ENCODE data around the gene ALMS1. TPM values are rescaled to one million over a fixed set of nuclear protein-coding genes. Genes with fewer than 3 reads are reported as not detected.

ALMS1 gene
- total RNA-seq, 1 donor from 2014 or later = 22.1 TPM

DNA sequence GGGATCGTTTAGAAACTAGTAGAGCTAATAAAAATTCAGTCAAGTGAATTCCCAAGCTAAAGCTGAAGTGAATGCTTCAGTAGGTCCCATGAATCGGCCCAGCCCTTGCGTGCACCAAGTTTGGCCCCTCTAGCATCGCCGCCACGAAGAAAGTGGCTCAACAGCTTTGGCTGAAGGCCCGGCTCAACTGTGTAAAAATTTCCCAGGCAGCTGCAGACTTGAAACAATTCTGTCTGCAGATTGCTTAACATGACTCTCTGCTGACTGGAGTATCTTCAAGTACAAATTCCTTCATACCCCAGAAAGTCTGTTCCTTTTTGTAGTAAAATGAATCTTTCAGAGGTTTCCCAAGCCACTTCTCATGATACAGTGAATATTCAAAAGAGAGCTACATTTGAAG lies 32.7 kb downstream of the ALMS1 start:
- TF ChIP-seq, protein P1, sequence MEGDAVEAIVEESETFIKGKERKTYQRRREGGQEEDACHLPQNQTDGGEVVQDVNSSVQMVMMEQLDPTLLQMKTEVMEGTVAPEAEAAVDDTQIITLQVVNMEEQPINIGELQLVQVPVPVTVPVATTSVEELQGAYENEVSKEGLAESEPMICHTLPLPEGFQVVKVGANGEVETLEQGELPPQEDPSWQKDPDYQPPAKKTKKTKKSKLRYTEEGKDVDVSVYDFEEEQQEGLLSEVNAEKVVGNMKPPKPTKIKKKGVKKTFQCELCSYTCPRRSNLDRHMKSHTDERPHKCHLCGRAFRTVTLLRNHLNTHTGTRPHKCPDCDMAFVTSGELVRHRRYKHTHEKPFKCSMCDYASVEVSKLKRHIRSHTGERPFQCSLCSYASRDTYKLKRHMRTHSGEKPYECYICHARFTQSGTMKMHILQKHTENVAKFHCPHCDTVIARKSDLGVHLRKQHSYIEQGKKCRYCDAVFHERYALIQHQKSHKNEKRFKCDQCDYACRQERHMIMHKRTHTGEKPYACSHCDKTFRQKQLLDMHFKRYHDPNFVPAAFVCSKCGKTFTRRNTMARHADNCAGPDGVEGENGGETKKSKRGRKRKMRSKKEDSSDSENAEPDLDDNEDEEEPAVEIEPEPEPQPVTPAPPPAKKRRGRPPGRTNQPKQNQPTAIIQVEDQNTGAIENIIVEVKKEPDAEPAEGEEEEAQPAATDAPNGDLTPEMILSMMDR (IDR thresholded peaks at IDR 0.05) = no peak
- Histone ChIP-seq H3K27ac (no peak overlapping the region), H3K4me3 (no peak overlapping the region), H3K4me1 (no peaks in the 10 kb centered on the region), H3K36me3 (no peaks in the 10 kb centered on the region), H3K9me3 (no peaks in the 10 kb centered on the region), H3K27me3 (no peaks in the 10 kb centered on the region)
- intact Hi-C loops (cut with DNase I) = no loop called here
- ATAC-seq (peak; percentile 89), DNase-seq (peak; percentile 84)

DNA sequence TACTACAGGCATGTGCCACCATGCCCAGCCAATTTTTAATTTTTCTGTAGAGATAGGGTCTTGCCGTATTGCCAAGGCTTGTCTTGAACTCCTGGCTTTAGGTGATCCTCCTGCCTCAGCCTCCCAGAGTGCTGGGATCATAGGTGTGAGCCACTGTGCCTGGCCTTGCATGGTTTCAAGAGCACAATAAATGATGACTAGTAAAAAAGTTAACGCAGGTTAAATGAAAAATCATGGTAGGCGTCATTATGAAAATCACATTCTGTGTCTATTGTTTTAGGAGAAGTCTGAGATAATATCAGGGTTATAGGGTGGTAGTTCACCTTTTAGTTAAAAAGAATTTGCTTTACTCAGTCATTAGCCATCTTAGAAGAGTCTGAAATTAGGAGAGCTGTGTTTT lies 38.3 kb downstream of the ALMS1 start:
- no peaks in the 10 kb centered on the region for H3K9me3 ChIP-seq
- no peaks in the 10 kb centered on the region for H3K27me3 ChIP-seq
- intact Hi-C loops (cut with DNase I) = no loop called here
- no peaks in the 10 kb centered on the region for H3K4me1 ChIP-seq
- H3K36me3 ChIP-seq = peaks cover 14% of the 10 kb centered on the region
- TF ChIP-seq, protein P1 (IDR thresholded peaks at IDR 0.05) = no peak
- DNase-seq (no peak), ATAC-seq (no peak)
- no peak overlapping the region for H3K27ac ChIP-seq
- no peak overlapping the region for H3K4me3 ChIP-seq

DNA sequence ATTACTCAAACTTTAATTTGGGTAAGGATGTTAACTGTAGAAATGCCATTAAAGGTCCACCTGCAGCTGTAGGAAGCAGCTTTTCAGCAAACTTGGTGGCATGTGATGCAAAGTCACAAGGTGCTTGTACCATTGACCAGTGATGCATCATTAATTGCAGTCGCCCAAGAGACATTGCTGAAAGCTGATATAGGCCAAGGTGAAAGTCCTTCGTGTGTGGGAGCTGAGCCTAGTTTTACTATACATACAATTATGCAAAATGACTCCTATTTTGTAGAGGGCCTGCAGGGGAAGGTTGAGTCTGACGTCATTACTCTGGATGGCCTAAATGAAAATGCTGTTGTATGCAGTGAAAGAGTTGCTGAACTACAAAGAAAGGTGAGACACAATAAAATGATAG lies 40.5 kb downstream of the ALMS1 start:
- Histone ChIP-seq H3K36me3 (peaks cover 18% of the 10 kb centered on the region), H3K9me3 (no peaks in the 10 kb centered on the region), H3K27ac (no peak overlapping the region), H3K4me3 (no peak overlapping the region), H3K4me1 (no peaks in the 10 kb centered on the region), H3K27me3 (no peaks in the 10 kb centered on the region)
- TF ChIP-seq, protein P1 (IDR thresholded peaks at IDR 0.05) = no peak
- intact Hi-C loops (cut with DNase I) = no loop called here
- ATAC-seq = no peak
- DNase-seq = no peak

DNA sequence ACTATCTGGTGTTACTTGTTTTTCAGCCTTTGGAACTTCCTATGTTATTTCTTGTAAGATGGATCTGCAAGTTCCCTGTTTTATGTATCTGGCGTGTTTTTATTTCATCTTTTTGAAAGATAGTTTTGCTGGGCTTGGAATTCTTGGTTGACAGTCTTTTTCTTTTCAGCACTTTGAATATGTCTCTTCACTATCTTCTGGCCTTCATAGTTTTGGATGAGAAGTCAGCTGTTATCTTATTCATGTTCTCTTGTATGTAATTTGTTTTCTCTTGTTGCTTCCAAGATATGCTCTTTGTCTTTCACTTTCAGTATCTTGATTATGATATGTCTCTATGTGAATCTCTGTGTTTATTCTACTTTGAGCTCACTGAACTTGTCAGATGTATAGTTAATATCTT lies 50.4 kb downstream of the ALMS1 start:
- ATAC-seq (no peak), DNase-seq (no peak)
- Histone ChIP-seq H3K27ac (no peak overlapping the region), H3K36me3 (no peaks in the 10 kb centered on the region), H3K4me3 (no peak overlapping the region), H3K27me3 (no peaks in the 10 kb centered on the region), H3K9me3 (peaks cover 10% of the 10 kb centered on the region), H3K4me1 (no peaks in the 10 kb centered on the region)
- TF ChIP-seq, protein P1 (IDR thresholded peaks at IDR 0.05) = no peak
- intact Hi-C loops (cut with DNase I) = no loop called here

DNA sequence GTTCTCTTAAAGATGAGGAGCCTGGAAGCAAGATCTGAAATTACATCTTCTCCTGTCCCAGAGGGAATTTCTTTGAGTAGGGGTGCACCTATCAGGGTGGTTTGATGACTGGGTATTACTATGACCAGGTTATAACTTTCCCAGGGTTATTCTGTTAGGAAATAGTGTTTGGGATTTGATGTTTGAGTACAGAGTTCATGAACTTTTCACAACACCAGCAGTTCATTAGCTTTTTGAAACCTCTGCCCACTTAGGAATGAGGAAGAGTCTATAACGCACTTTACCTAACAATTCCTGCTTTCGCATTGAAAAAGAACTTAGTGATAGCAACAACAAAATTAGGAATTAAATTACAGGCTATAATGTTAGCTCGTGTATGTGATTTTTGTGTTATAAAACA lies 58.6 kb downstream of the ALMS1 start:
- intact Hi-C loops (cut with DNase I) = no loop called here
- Histone ChIP-seq H3K4me3 (no peak overlapping the region), H3K4me1 (no peaks in the 10 kb centered on the region), H3K27ac (no peak overlapping the region), H3K9me3 (no peaks in the 10 kb centered on the region), H3K27me3 (no peaks in the 10 kb centered on the region), H3K36me3 (peaks cover 16% of the 10 kb centered on the region)
- ATAC-seq (no peak), DNase-seq (no peak)
- TF ChIP-seq, protein P1 (IDR thresholded peaks at IDR 0.05) = no peak

DNA sequence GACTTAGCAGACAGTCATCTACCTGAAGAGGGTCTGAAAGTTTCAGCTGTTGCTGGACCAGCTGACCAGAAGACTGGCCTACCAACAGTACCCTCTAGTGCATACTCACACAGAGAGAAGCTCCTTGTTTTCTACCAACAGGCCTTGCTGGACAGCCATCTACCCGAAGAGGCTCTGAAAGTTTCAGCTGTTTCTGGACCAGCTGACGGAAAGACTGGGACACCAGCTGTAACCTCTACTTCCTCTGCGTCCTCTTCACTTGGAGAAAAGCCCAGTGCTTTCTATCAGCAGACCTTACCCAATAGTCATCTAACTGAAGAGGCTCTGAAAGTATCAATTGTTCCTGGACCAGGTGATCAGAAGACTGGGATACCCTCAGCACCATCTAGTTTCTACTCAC lies 63.2 kb downstream of the ALMS1 start:
- no peak overlapping the region for H3K4me3 ChIP-seq
- ATAC-seq (no peak), DNase-seq (no peak)
- no peaks in the 10 kb centered on the region for H3K27me3 ChIP-seq
- no peaks in the 10 kb centered on the region for H3K9me3 ChIP-seq
- intact Hi-C loops (cut with DNase I) = no loop called here
- no peak overlapping the region for H3K27ac ChIP-seq
- no peaks in the 10 kb centered on the region for H3K4me1 ChIP-seq
- peaks cover 16% of the 10 kb centered on the region for H3K36me3 ChIP-seq
- TF ChIP-seq, protein P1 (IDR thresholded peaks at IDR 0.05) = no peak

Data from upper lobe of right lung (tissue), 1 donor.